ENCODE results near the gene ITGA1.
"Not testable (repeated sequence)": the region's sequence is repeated elsewhere in the genome, so short reads cannot be mapped to it uniquely, and the experiment has no call there.

The ITGA1 gene

DNA sequence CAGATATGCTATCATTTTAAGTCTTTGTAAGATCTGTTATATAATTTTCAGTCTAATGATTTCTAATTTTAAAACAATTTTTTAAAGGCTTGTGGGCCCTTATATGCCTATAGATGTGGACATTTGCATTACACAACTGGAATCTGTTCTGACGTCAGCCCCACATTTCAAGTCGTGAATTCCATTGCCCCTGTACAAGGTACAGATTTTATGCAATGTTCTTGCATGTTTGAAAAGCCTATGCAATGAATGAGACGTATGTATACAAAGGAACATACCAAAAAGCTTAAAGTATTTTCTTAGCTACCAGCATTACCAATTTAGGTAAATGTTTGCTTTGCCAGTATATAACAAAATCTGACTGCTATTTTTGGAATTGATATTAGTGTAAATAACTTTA, 77.2 kb downstream of the ITGA1 start:
- H3K9me3 Mint-ChIP-seq: no peaks in the 10 kb centered on the region
- peaks cover 3% of the 10 kb centered on the region for H3K27me3 Mint-ChIP-seq (ENCODE audit: low read depth)
- H3K36me3 Mint-ChIP-seq (ENCODE audit: low read depth): no peaks in the 10 kb centered on the region
- no peak overlapping the region for H3K27ac Mint-ChIP-seq
- H3K4me3 Mint-ChIP-seq: no peak overlapping the region
- H3K4me1 Mint-ChIP-seq (ENCODE audit: low read depth): no peaks in the 10 kb centered on the region

- H3K36me3 Mint-ChIP-seq (ENCODE audit: low read depth); H3K4me3 Mint-ChIP-seq; H3K9me3 Mint-ChIP-seq; H3K27me3 Mint-ChIP-seq (ENCODE audit: low read depth); H3K27ac Mint-ChIP-seq; H3K4me1 Mint-ChIP-seq (ENCODE audit: low read depth): not testable (repeated sequence)
Measured at GRCh38 chr5:52865991-52866390, 78.3 kb downstream of the ITGA1 start.

DNA sequence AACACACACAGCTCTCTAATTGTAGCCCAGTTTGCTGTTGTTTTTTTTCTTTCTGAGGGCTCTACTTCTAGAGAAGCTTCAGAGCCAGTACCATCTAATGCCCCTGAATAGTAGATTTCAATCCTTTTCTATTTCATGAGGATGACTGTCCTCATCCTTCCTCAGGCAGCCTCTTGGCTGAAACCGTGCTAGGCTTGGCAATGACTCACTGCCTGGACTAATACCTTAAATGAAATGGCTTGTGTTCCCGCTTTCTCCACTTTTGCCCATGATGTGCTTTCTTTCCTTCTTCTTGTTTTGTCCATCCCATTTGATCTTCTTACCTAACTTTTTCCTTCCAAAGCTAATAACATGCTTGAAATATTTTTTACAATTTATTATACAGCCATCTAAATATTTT, 80.1 kb downstream of the ITGA1 start:
- Mint-ChIP-seq H3K36me3 (ENCODE audit: low read depth) (no peaks in the 10 kb centered on the region), H3K27ac (no peak overlapping the region)

GRCh38 chr5:52868417-52868816, 80.7 kb downstream of the ITGA1 start:
- no peak overlapping the region for H3K27ac Mint-ChIP-seq
- H3K4me3 Mint-ChIP-seq: no peak overlapping the region
- H3K4me1 Mint-ChIP-seq (ENCODE audit: low read depth): no peaks in the 10 kb centered on the region

More for the DNA sequence above, 80.1 kb downstream of the ITGA1 start:
- no peaks in the 10 kb centered on the region for H3K9me3 Mint-ChIP-seq
- H3K27me3 Mint-ChIP-seq (ENCODE audit: low read depth): peaks cover 6% of the 10 kb centered on the region
- no peaks in the 10 kb centered on the region for H3K4me1 Mint-ChIP-seq (ENCODE audit: low read depth)
- H3K4me3 Mint-ChIP-seq: no peak overlapping the region

GRCh38 chr5:52869391-52869790, 81.7 kb downstream of the ITGA1 start:
- H3K27me3 Mint-ChIP-seq (ENCODE audit: low read depth): peaks cover 7% of the 10 kb centered on the region
- H3K9me3 Mint-ChIP-seq: no peaks in the 10 kb centered on the region
- H3K4me3 Mint-ChIP-seq: no peak overlapping the region
- no peaks in the 10 kb centered on the region for H3K36me3 Mint-ChIP-seq (ENCODE audit: low read depth)
- no peak overlapping the region for H3K27ac Mint-ChIP-seq
- no peaks in the 10 kb centered on the region for H3K4me1 Mint-ChIP-seq (ENCODE audit: low read depth)

More at GRCh38 chr5:52868417-52868816, 80.7 kb downstream of the ITGA1 start:
- H3K9me3 Mint-ChIP-seq: no peaks in the 10 kb centered on the region
- peaks cover 7% of the 10 kb centered on the region for H3K27me3 Mint-ChIP-seq (ENCODE audit: low read depth)
- no peaks in the 10 kb centered on the region for H3K36me3 Mint-ChIP-seq (ENCODE audit: low read depth)

DNA sequence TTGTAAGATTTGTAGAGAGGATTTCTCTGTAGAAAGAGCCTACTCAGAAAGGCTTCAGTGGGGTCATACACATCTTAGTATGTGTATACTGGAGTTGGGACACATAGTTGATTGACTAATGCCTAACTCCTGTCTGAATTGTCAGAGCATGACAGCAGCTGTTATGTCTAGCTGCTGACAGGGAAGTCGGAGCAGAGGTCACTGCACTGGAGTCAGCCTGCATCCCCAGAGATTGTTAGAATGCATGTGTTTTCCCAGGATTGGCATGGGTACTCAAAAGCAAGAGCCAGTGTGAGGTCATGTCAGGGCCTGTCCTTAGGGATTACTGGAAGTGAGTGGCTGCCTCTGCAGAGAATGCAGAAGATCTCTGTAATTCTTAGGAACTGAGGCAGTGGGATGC, 82.7 kb downstream of the ITGA1 start:
- no peaks in the 10 kb centered on the region for H3K36me3 Mint-ChIP-seq (ENCODE audit: low read depth)
- no peaks in the 10 kb centered on the region for H3K4me1 Mint-ChIP-seq (ENCODE audit: low read depth)
- peaks cover 7% of the 10 kb centered on the region for H3K27me3 Mint-ChIP-seq (ENCODE audit: low read depth)
- H3K9me3 Mint-ChIP-seq: no peaks in the 10 kb centered on the region
- H3K4me3 Mint-ChIP-seq: no peak overlapping the region
- no peak overlapping the region for H3K27ac Mint-ChIP-seq

DNA sequence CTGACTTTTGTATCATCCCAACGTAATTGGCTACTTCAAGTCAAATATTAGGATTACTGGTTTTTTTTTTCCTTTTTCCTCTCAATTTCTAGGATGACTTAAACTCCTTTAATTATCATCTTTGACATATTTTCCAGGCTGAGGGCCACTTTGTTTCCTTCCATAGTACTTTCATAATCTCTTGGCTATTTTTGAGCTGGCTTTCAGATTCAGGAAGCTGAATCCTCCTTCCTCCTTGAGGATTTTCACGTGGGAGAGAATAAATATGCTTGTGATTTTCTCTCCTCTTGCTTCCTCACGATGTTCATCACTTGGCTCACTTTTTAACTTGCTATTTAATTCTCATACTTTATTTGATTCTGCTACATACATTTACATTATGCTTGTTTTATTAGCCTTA, 88.1 kb downstream of the ITGA1 start:
- H3K4me3 Mint-ChIP-seq: no peak overlapping the region
- H3K9me3 Mint-ChIP-seq: peaks cover 3% of the 10 kb centered on the region
- no peaks in the 10 kb centered on the region for H3K36me3 Mint-ChIP-seq (ENCODE audit: low read depth)
- H3K27ac Mint-ChIP-seq: no peak overlapping the region
- H3K4me1 Mint-ChIP-seq (ENCODE audit: low read depth): no peaks in the 10 kb centered on the region
- peaks cover 13% of the 10 kb centered on the region for H3K27me3 Mint-ChIP-seq (ENCODE audit: low read depth)

DNA sequence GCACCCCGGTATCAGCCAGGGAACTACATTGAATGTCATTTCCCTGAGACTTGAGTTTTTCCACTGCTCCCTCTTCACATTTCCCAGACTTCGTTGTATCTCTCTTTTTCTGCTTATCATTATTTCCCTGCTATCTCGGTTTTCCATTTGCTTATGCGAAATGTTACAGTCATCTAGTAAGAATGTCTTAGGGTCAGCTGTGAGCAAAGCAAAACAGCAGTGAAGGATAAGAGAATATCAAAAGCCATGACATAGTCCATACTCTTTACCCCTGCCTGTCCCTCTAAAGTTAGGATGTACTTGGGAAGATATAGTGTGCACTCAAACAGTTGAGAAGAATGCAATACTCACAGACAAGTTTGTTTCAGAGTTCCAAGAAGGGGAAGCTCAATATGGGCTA, 88.7 kb downstream of the ITGA1 start:
- no peak overlapping the region for H3K27ac Mint-ChIP-seq
- no peaks in the 10 kb centered on the region for H3K4me1 Mint-ChIP-seq (ENCODE audit: low read depth)
- H3K4me3 Mint-ChIP-seq: no peak overlapping the region
- H3K27me3 Mint-ChIP-seq (ENCODE audit: low read depth): peaks cover 13% of the 10 kb centered on the region
- H3K36me3 Mint-ChIP-seq (ENCODE audit: low read depth): no peaks in the 10 kb centered on the region
- peaks cover 3% of the 10 kb centered on the region for H3K9me3 Mint-ChIP-seq

- H3K4me1 Mint-ChIP-seq (ENCODE audit: low read depth): no peaks in the 10 kb centered on the region
- H3K27ac Mint-ChIP-seq: no peak overlapping the region
- no peaks in the 10 kb centered on the region for H3K36me3 Mint-ChIP-seq (ENCODE audit: low read depth)
Measured at GRCh38 chr5:52878656-52879055, 90.9 kb downstream of the ITGA1 start.

GRCh38 chr5:52880541-52880940, 92.8 kb downstream of the ITGA1 start:
- H3K36me3 Mint-ChIP-seq (ENCODE audit: low read depth): no peaks in the 10 kb centered on the region
- H3K27me3 Mint-ChIP-seq (ENCODE audit: low read depth): peaks cover 10% of the 10 kb centered on the region
- H3K27ac Mint-ChIP-seq: no peak overlapping the region
- no peaks in the 10 kb centered on the region for H3K4me1 Mint-ChIP-seq (ENCODE audit: low read depth)
- peaks cover 3% of the 10 kb centered on the region for H3K9me3 Mint-ChIP-seq
- H3K4me3 Mint-ChIP-seq: no peak overlapping the region

More at GRCh38 chr5:52878656-52879055, 90.9 kb downstream of the ITGA1 start:
- no peak overlapping the region for H3K4me3 Mint-ChIP-seq
- H3K9me3 Mint-ChIP-seq: peaks cover 3% of the 10 kb centered on the region
- peaks cover 10% of the 10 kb centered on the region for H3K27me3 Mint-ChIP-seq (ENCODE audit: low read depth)

GRCh38 chr5:52881468-52881867, 93.8 kb downstream of the ITGA1 start:
- Mint-ChIP-seq H3K4me1 (ENCODE audit: low read depth) (no peaks in the 10 kb centered on the region), H3K9me3 (peaks cover 3% of the 10 kb centered on the region), H3K27ac (no peak overlapping the region), H3K36me3 (ENCODE audit: low read depth) (no peaks in the 10 kb centered on the region), H3K27me3 (ENCODE audit: low read depth) (peaks cover 8% of the 10 kb centered on the region), H3K4me3 (no peak overlapping the region)

- peaks cover 3% of the 10 kb centered on the region for H3K9me3 Mint-ChIP-seq
- H3K27me3 Mint-ChIP-seq (ENCODE audit: low read depth): peaks cover 5% of the 10 kb centered on the region
- no peak overlapping the region for H3K27ac Mint-ChIP-seq
- H3K4me3 Mint-ChIP-seq: no peak overlapping the region
- H3K4me1 Mint-ChIP-seq (ENCODE audit: low read depth): no peaks in the 10 kb centered on the region
- peaks cover 1% of the 10 kb centered on the region for H3K36me3 Mint-ChIP-seq (ENCODE audit: low read depth)
Measured at GRCh38 chr5:52883110-52883509, 95.4 kb downstream of the ITGA1 start.

DNA sequence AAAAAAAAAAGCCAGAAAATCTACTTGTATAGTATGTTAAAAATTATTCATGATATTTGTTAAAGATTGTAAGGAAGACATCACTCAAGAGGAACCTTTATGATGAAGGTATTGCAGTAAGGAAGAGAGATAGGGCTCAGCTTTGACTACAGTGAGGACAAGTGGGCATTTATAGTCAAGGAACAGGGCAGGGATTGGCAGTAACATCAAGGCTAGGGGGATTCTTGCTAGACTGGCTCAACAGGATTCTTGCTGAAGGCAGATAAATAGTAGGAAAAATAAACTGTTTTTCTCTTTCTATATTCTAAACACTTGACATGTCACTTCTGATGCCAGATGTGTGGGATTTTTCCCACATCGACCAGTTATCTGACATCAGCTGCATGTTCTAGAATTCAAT, 96.7 kb downstream of the ITGA1 start:
- H3K4me3 Mint-ChIP-seq: no peak overlapping the region
- no peaks in the 10 kb centered on the region for H3K4me1 Mint-ChIP-seq (ENCODE audit: low read depth)
- H3K9me3 Mint-ChIP-seq: no peaks in the 10 kb centered on the region
- H3K27me3 Mint-ChIP-seq (ENCODE audit: low read depth): no peaks in the 10 kb centered on the region
- peaks cover 1% of the 10 kb centered on the region for H3K36me3 Mint-ChIP-seq (ENCODE audit: low read depth)
- H3K27ac Mint-ChIP-seq: no peak overlapping the region

GRCh38 chr5:52885614-52886013, 97.9 kb downstream of the ITGA1 start:
- Mint-ChIP-seq H3K9me3 (no peaks in the 10 kb centered on the region), H3K4me3 (no peak overlapping the region), H3K36me3 (ENCODE audit: low read depth) (peaks cover 1% of the 10 kb centered on the region), H3K27me3 (ENCODE audit: low read depth) (no peaks in the 10 kb centered on the region), H3K4me1 (ENCODE audit: low read depth) (no peaks in the 10 kb centered on the region), H3K27ac (no peak overlapping the region)

DNA sequence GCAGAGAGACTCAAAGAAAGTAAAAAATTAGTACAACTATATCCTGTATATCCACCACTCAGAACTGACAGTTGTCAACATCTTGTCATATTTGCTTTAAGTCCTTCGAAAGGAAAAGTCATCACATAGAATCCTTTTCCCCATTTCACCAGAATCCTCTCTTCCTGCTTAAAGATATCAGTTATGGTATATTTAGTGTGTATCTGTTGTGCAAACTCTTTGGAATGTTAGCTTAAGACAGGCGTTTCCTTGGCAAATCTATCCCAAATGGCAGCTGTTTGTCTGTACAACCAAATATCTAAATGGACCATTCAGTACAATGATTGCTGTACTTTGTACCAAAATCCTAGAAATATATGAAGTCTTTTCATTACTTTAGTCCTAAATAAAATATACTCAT, 98.5 kb downstream of the ITGA1 start:
- Mint-ChIP-seq H3K27me3 (ENCODE audit: low read depth) (no peaks in the 10 kb centered on the region), H3K4me3 (no peak overlapping the region), H3K4me1 (ENCODE audit: low read depth) (no peaks in the 10 kb centered on the region), H3K27ac (no peak overlapping the region), H3K9me3 (no peaks in the 10 kb centered on the region), H3K36me3 (ENCODE audit: low read depth) (peaks cover 1% of the 10 kb centered on the region)

DNA sequence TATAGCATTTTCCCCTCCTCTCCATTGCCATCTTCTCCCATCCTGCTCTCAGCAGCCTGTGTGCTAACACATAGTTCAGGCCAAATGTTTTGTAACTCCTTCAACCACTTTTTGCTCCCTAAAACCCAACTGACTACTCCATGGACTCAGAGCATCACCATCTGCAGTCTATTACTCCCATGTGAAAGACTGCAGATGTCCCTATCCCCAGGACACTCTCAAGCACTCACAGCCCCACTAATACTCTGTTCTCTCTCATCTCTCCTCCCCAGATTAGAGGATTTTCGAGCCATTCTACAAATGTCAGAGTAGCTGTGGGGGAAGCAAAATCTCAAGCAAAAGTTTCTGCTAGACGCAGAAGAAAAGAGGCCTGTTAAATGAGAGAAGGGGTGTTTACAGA, 99.3 kb downstream of the ITGA1 start:
- H3K4me3 Mint-ChIP-seq: no peak overlapping the region
- H3K27ac Mint-ChIP-seq: no peak overlapping the region
- H3K36me3 Mint-ChIP-seq (ENCODE audit: low read depth): peaks cover 1% of the 10 kb centered on the region
- no peaks in the 10 kb centered on the region for H3K27me3 Mint-ChIP-seq (ENCODE audit: low read depth)
- H3K4me1 Mint-ChIP-seq (ENCODE audit: low read depth): no peaks in the 10 kb centered on the region
- H3K9me3 Mint-ChIP-seq: no peaks in the 10 kb centered on the region

Data from T-helper 1 cell treated with Interleukin-12 subunit alpha and Interleukin-12 subunit beta and Interleukin-4 antibody, amounts not matched to agents 30 μg/mL and 1 μg/mL, for 36 hours (primary cell).